SH-SY5Y (cell line): ENCODE data around the gene SP9.

ENCODE experiments used
- GATA2 ChIP-seq: IDR thresholded peaks from 2 replicates; pipeline ENCODE4 v1.6.1; 2011; ENCODE audit warnings: mild to moderate bottlenecking, low read depth, low read length
- GATA3 ChIP-seq: IDR thresholded peaks from 2 replicates; pipeline ENCODE4 v1.6.1; 2011; ENCODE audit warnings: low read depth, mild to moderate bottlenecking, low read length, moderate library complexity

GRCh38 chr2:174322149-174322548 lies 12.6 kb upstream of the SP9 start:
- TF ChIP-seq GATA2 (no peak), GATA3 (no peak)
